Neural progenitor cell (in vitro differentiated cells): ENCODE measurements around the gene SINHCAF. TPM values are rescaled to one million over a fixed set of nuclear protein-coding genes. Genes with fewer than 3 reads are reported as not detected.

Experiments used
- DNase-seq: peaks from one replicate; pipeline ENCODE4 v3.0.0-alpha.2; 2016; ENCODE audit warnings: low spot score
- H2AFZ ChIP-seq: fragments of 200-600 bp; sonication (generic); replicated peaks from 2 replicates; pipeline ENCODE4 v1.6.1; 2016; ENCODE audit warnings: antibody characterized with exemption
- H3F3A ChIP-seq: fragments of 200-600 bp; sonication (generic); 2 replicates; pipeline ENCODE4 v1.6.1; 2016; ENCODE audit warnings: antibody characterized with exemption, low read depth
- H3K27ac ChIP-seq: fragments of 200-600 bp; sonication (generic); 2 replicates; pipeline ENCODE4 v1.5.1; 2016; ENCODE audit warnings: mild to moderate bottlenecking
- H3K27me3 ChIP-seq: fragments of 200-600 bp; sonication (generic); 2 replicates; pipeline ENCODE4 v1.6.1; 2016; ENCODE audit warnings: mild to moderate bottlenecking, moderate library complexity
- H3K36me3 ChIP-seq: fragments of 200-600 bp; sonication (generic); 2 replicates; pipeline ENCODE4 v1.5.1; 2016
- H3K4me1 ChIP-seq: fragments of 200-600 bp; sonication (generic); 2 replicates; pipeline ENCODE4 v1.6.1; 2016; ENCODE audit warnings: mixed run types
- H3K4me2 ChIP-seq: fragments of 200-600 bp; sonication (generic); 2 replicates; pipeline ENCODE4 v1.6.1; 2016
- H3K4me3 ChIP-seq: fragments of 200-600 bp; sonication (generic); 2 replicates; pipeline ENCODE4 v1.5.1; 2016
- H3K79me2 ChIP-seq: fragments of 200-600 bp; sonication (generic); 2 replicates; pipeline ENCODE4 v1.6.1; 2016; ENCODE audit warnings: low read depth
- H3K9ac ChIP-seq: fragments of 200-600 bp; sonication (generic); 2 replicates; pipeline ENCODE4 v1.6.1; 2016
- H3K9me3 ChIP-seq: fragments of 200-600 bp; sonication (generic); 2 replicates; pipeline ENCODE4 v1.5.1; 2016; ENCODE audit warnings: low read depth
- H4K20me1 ChIP-seq: fragments of 200-600 bp; sonication (generic); 2 replicates; pipeline ENCODE4 v1.6.1; 2016; ENCODE audit warnings: low read depth
- H3K27ac Mint-ChIP-seq: 3 replicates; pipeline ENCODE4 v1.8.0; 2021; ENCODE audit warnings: mixed read lengths
- H3K27me3 Mint-ChIP-seq: 2 replicates; pipeline ENCODE4 v1.8.0; 2022; ENCODE audit warnings: low read depth, mild to moderate bottlenecking, inconsistent platforms, moderate library complexity, mixed read lengths; ENCODE audit not compliant: insufficient read depth
- H3K36me3 Mint-ChIP-seq: 3 replicates; pipeline ENCODE4 v1.8.0; 2021; ENCODE audit warnings: mixed read lengths
- H3K4me1 Mint-ChIP-seq: 3 replicates; pipeline ENCODE4 v1.8.0; 2021; ENCODE audit warnings: mixed read lengths
- H3K4me3 Mint-ChIP-seq: 3 replicates; pipeline ENCODE4 v1.8.0; 2021; ENCODE audit warnings: mild to moderate bottlenecking, moderate library complexity, mixed read lengths
- H3K9me3 Mint-ChIP-seq: 3 replicates; pipeline ENCODE4 v1.8.0; 2020; ENCODE audit warnings: mixed read lengths
- EZH2 ChIP-seq: fragments of 200-600 bp; sonication (generic); IDR thresholded peaks from 2 replicates; pipeline ENCODE4 v1.6.1; 2017; ENCODE audit warnings: antibody characterized with exemption, mild to moderate bottlenecking, moderate library complexity
- EZH2phosphoT487 ChIP-seq: fragments of 200-600 bp; sonication (generic); IDR thresholded peaks from 2 replicates; pipeline ENCODE4 v1.6.1; 2017; ENCODE audit warnings: antibody characterized with exemption
- total RNA-seq: library from RNA; depleted of rRNA; stranded (reverse); fragments of >200 nt; gene quantifications from 2 replicates; pipeline ENCODE4 v1.2.3, GENCODE V29; 2015; ENCODE audit warnings: low replicate concordance
- TF ChIP-seq, protein P1 (sequence below): fragments of 200-600 bp; sonication (generic); IDR thresholded peaks from 2 replicates; pipeline ENCODE4 v1.5.1; 2017; ENCODE audit warnings: antibody characterized with exemption, mild to moderate bottlenecking

The SINHCAF gene
- total RNA-seq, 1 donor from 2014 or later: 1,260 TPM

DNA sequence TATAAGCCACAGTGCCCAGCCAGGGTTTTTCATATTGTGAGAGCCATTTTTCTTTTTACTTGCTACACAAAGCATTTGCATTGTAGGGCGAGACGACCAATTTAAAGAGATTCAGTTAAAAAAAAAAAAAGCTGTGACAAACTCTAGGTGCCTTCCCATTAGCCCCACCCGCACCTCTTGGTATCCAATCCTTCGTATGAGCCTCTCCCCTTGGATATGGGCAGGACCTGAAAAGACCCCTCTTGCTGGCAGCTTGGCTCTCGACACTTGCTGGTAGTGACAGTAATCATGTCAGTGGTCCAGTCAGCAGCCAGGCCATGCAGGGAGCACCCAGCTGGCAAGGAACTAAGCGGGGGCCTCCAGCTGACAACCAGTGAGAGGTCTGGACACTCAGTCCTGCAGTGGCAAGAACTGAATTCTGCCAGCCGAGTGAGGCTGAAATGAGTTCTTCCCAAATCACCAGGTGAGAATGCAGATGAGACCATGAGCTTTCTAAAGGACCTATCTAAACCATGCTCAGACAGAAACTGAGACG is 46.5 kb downstream of the SINHCAF start:
- Histone ChIP-seq H3K4me3 (no peak overlapping the region), H4K20me1 (peaks cover 61% of the 10 kb centered on the region), H3K79me2 (peaks cover 56% of the 10 kb centered on the region), H3F3A (peaks cover 88% of the 10 kb centered on the region), H3K4me2 (peak overlapping the region; percentile 28), H2AFZ (no peak overlapping the region), H3K36me3 (peaks cover 34% of the 10 kb centered on the region), H3K27ac (peak overlapping the region; percentile 69), H3K9ac (no peak overlapping the region), H3K9me3 (peaks cover under 1% of the 10 kb centered on the region), H3K27me3 (no peaks in the 10 kb centered on the region), H3K4me1 (peaks cover 23% of the 10 kb centered on the region)
- H3K4me1 Mint-ChIP-seq: peaks cover 20% of the 10 kb centered on the region
- H3K36me3 Mint-ChIP-seq: peaks cover 30% of the 10 kb centered on the region
- H3K4me3 Mint-ChIP-seq: no peak overlapping the region
- no peak overlapping the region for H3K27ac Mint-ChIP-seq
- no peaks in the 10 kb centered on the region for H3K27me3 Mint-ChIP-seq
- TF ChIP-seq EZH2phosphoT487: no peak
- TF ChIP-seq EZH2: no peak
- TF ChIP-seq, protein P1, sequence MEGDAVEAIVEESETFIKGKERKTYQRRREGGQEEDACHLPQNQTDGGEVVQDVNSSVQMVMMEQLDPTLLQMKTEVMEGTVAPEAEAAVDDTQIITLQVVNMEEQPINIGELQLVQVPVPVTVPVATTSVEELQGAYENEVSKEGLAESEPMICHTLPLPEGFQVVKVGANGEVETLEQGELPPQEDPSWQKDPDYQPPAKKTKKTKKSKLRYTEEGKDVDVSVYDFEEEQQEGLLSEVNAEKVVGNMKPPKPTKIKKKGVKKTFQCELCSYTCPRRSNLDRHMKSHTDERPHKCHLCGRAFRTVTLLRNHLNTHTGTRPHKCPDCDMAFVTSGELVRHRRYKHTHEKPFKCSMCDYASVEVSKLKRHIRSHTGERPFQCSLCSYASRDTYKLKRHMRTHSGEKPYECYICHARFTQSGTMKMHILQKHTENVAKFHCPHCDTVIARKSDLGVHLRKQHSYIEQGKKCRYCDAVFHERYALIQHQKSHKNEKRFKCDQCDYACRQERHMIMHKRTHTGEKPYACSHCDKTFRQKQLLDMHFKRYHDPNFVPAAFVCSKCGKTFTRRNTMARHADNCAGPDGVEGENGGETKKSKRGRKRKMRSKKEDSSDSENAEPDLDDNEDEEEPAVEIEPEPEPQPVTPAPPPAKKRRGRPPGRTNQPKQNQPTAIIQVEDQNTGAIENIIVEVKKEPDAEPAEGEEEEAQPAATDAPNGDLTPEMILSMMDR: no peak
- peak; percentile 10 for DNase-seq
- peaks cover under 1% of the 10 kb centered on the region for H3K9me3 Mint-ChIP-seq

DNA sequence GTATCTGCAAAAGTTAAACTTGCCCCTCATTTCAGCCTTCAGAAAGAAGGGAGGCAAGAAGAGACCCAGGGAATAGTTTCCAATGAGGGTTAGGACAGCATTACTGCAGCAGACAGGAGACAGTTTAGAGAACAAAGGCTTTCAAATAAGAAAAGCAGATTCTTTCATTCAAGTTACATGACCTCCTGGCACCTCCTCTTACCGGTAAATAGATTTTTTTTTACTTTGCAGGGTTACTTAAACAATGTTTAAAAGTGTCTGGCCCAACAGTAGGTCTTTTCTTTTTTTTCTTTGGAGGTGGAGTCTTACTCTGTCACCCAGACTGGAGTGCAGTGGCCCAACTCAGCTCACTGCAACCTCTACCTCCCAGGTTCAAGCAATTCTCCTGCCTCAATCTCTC is 47.1 kb downstream of the SINHCAF start:
- no peak overlapping the region for H3K27ac Mint-ChIP-seq
- peaks cover 50% of the 10 kb centered on the region for H3K79me2 ChIP-seq
- H3K9ac ChIP-seq: no peak overlapping the region
- no peak for TF ChIP-seq EZH2phosphoT487
- TF ChIP-seq, protein P1: no peak
- TF ChIP-seq EZH2: no peak
- H3K36me3 Mint-ChIP-seq: peaks cover 23% of the 10 kb centered on the region
- H2AFZ ChIP-seq: no peak overlapping the region
- H3K4me2 ChIP-seq: peak overlapping the region; percentile 28
- no peaks in the 10 kb centered on the region for H3K9me3 ChIP-seq
- H3K4me3 ChIP-seq: no peak overlapping the region
- peaks cover 23% of the 10 kb centered on the region for H3K4me1 ChIP-seq
- H3K4me1 Mint-ChIP-seq: peaks cover 20% of the 10 kb centered on the region
- H3K36me3 ChIP-seq: peaks cover 28% of the 10 kb centered on the region
- H3K9me3 Mint-ChIP-seq: no peaks in the 10 kb centered on the region
- H3K27ac ChIP-seq: peak overlapping the region; percentile 69
- no peak overlapping the region for H3K4me3 Mint-ChIP-seq
- no peaks in the 10 kb centered on the region for H3K27me3 ChIP-seq
- no peaks in the 10 kb centered on the region for H3K27me3 Mint-ChIP-seq
- peaks cover 61% of the 10 kb centered on the region for H4K20me1 ChIP-seq
- peak; percentile 28 for DNase-seq
- H3F3A ChIP-seq: peaks cover 86% of the 10 kb centered on the region

DNA sequence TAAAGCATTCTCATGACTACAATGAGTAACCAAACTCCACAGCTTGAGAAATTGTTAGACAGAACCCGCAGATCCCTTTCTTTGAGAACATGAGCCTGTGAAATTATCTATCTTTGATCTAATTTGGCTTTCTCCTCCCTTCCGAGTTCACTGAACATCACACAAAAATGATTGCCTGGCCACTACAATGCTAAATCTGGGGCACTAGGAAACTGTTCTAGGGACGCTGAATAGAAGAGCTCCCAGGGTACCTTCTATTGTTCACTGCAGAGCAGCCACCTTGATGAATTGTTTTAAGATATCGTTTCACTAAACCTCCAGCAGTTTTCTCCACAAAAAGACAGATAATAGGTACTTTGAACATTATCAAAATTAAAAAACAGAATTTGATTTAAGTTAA is 47.5 kb downstream of the SINHCAF start:
- Histone ChIP-seq H3K27ac (peak overlapping the region; percentile 69), H3K4me1 (peaks cover 23% of the 10 kb centered on the region), H3K4me2 (peak overlapping the region; percentile 28), H3K79me2 (peaks cover 46% of the 10 kb centered on the region), H4K20me1 (peaks cover 58% of the 10 kb centered on the region), H3K36me3 (peaks cover 24% of the 10 kb centered on the region), H3K4me3 (no peak overlapping the region), H3K9ac (no peak overlapping the region), H3K9me3 (no peaks in the 10 kb centered on the region), H3F3A (peaks cover 85% of the 10 kb centered on the region), H2AFZ (no peak overlapping the region), H3K27me3 (no peaks in the 10 kb centered on the region)
- peak; percentile 43 for DNase-seq
- H3K4me3 Mint-ChIP-seq: no peak overlapping the region
- TF ChIP-seq, protein P1: no peak
- TF ChIP-seq EZH2phosphoT487: peak; percentile 25
- H3K9me3 Mint-ChIP-seq: no peaks in the 10 kb centered on the region
- H3K36me3 Mint-ChIP-seq: peaks cover 20% of the 10 kb centered on the region
- H3K27me3 Mint-ChIP-seq: no peaks in the 10 kb centered on the region
- H3K4me1 Mint-ChIP-seq: peaks cover 20% of the 10 kb centered on the region
- H3K27ac Mint-ChIP-seq: no peak overlapping the region
